A673 (cell line): ENCODE results near the gene CNIH2. TPM values are rescaled to one million over a fixed set of nuclear protein-coding genes. Genes with fewer than 3 reads are reported as not detected.

Experiments used
- BruUV-seq: library from RNA; stranded (reverse); fragments of 400-500 nt; replicated peaks from 2 replicates; lab custom pipeline; 2021; lab: Mats Ljungman, UMichigan
- CTCF ChIA-PET: fragments of 300-600 bp; sonication (Branson Sonifier 250); formaldehyde crosslinking; loops from one replicate; lab custom pipeline; 2022; ENCODE audit warnings: antibody characterized with exemption; lab: Charles Lee
- POLR2A ChIA-PET: fragments of 300-600 bp; sonication (Branson Sonifier 250); formaldehyde crosslinking; loops from one replicate; lab custom pipeline; 2022; ENCODE audit warnings: antibody characterized with exemption; ENCODE audit not compliant: low non-redundant PET; lab: Charles Lee
- DNase-seq: peaks from one replicate; pipeline ENCODE4 v3.0.0-alpha.2; 2015; ENCODE audit warnings: low spot score
- H3K27ac ChIP-seq: fragments of 200-600 bp; sonication (generic); 2 replicates; pipeline ENCODE4 v1.5.1; 2016; ENCODE audit warnings: mixed run types, low read depth, mild to moderate bottlenecking, mixed read lengths, antibody characterized with exemption, low read length; ENCODE audit not compliant: poor library complexity, severe bottlenecking
- H3K27me3 ChIP-seq: fragments of 200-600 bp; sonication (generic); replicated peaks from 2 replicates; pipeline ENCODE4 v1.6.1; 2017; ENCODE audit warnings: mixed run types, low read depth, mild to moderate bottlenecking, mixed read lengths, antibody characterized with exemption, low read length; ENCODE audit not compliant: insufficient read depth, poor library complexity
- H3K36me3 ChIP-seq: fragments of 200-600 bp; sonication (generic); 2 replicates; pipeline ENCODE4 v1.6.1; 2016; ENCODE audit warnings: mixed run types, mild to moderate bottlenecking, mixed read lengths, antibody characterized with exemption, low read length; ENCODE audit not compliant: insufficient read depth, poor library complexity, severe bottlenecking
- H3K4me1 ChIP-seq: fragments of 200-600 bp; sonication (generic); 2 replicates; pipeline ENCODE4 v1.6.1; 2017; ENCODE audit warnings: mixed run types, mild to moderate bottlenecking, mixed read lengths, antibody characterized with exemption, low read length; ENCODE audit not compliant: insufficient read depth, poor library complexity, severe bottlenecking
- H3K4me3 ChIP-seq: fragments of 200-600 bp; sonication (generic); 2 replicates; pipeline ENCODE4 v1.5.1; 2016; ENCODE audit warnings: low read depth, mixed run types, mild to moderate bottlenecking, mixed read lengths, low read length; ENCODE audit not compliant: poor library complexity, severe bottlenecking
- H3K9me3 ChIP-seq: fragments of 200-600 bp; sonication (generic); 2 replicates; pipeline ENCODE4 v1.6.1; 2016; ENCODE audit warnings: mixed run types, low read depth, mild to moderate bottlenecking, mixed read lengths, antibody characterized with exemption, low read length; ENCODE audit not compliant: poor library complexity, severe bottlenecking
- EZH2 ChIP-seq: fragments of 200-600 bp; sonication (generic); IDR thresholded peaks from 2 replicates; pipeline ENCODE4 v1.6.1; 2017; ENCODE audit warnings: borderline replicate concordance, low read depth, mild to moderate bottlenecking, mixed read lengths, antibody characterized with exemption, low read length; ENCODE audit not compliant: poor library complexity, severe bottlenecking
- intact Hi-C: fragments of 100-400 bp; cut with micrococcal nuclease; formaldehyde crosslinking; loops from one replicate; pipeline ENCODE4 v1.10.0; 2022; ENCODE audit not compliant: unreplicated experiment
- total RNA-seq: library from RNA; stranded (reverse); gene quantifications from 2 replicates; pipeline ENCODE4 v1.2.3, GENCODE V29; 2021
- TF ChIP-seq, protein P1 (sequence below): fragments of 300-800, 200-600 bp; sonication (generic); conservative IDR thresholded peaks from 2 replicates; pipeline ENCODE4 v1.5.1; 2017; ENCODE audit warnings: low read depth, mild to moderate bottlenecking, antibody characterized with exemption, low read length, moderate library complexity, mixed read lengths

The CNIH2 gene
- total RNA-seq, 1 experiment from 2014 or later = 13.7 TPM

DNA sequence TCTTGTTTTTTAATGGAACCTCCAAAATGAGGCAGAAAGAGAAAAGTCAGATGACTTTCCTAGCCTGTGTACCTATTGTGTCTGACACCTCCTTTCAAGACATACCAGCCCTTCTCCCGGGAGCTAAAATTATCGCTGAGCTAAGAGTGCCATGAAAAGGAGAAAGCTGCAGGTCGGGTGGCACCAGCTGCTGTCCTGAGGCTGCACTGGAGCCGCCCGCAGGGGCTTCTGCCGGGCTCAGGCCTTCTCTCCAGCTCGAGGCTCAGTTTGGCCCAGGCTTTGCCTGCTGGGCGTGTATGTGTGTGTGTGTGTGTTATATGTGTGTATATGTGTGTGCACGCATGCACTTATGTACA, 37.2 kb upstream of the CNIH2 start:
- H3K9me3 ChIP-seq = no peaks in the 10 kb centered on the region
- no peak overlapping the region for H3K27ac ChIP-seq
- CTCF ChIA-PET = interaction anchor here (1.1 kb wide), 1 partner anchor 18 kb away, joined by 3 read pairs; no protein-coding TSS in a partner anchor
- H3K36me3 ChIP-seq = peaks cover 5% of the 10 kb centered on the region
- no peaks in the 10 kb centered on the region for H3K4me1 ChIP-seq
- H3K27me3 ChIP-seq = no peaks in the 10 kb centered on the region
- H3K4me3 ChIP-seq = no peak overlapping the region
- DNase-seq = no peak
- intact Hi-C loops = no loop called here
- TF ChIP-seq, protein P1, sequence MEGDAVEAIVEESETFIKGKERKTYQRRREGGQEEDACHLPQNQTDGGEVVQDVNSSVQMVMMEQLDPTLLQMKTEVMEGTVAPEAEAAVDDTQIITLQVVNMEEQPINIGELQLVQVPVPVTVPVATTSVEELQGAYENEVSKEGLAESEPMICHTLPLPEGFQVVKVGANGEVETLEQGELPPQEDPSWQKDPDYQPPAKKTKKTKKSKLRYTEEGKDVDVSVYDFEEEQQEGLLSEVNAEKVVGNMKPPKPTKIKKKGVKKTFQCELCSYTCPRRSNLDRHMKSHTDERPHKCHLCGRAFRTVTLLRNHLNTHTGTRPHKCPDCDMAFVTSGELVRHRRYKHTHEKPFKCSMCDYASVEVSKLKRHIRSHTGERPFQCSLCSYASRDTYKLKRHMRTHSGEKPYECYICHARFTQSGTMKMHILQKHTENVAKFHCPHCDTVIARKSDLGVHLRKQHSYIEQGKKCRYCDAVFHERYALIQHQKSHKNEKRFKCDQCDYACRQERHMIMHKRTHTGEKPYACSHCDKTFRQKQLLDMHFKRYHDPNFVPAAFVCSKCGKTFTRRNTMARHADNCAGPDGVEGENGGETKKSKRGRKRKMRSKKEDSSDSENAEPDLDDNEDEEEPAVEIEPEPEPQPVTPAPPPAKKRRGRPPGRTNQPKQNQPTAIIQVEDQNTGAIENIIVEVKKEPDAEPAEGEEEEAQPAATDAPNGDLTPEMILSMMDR = no peak
- TF ChIP-seq EZH2 = no peak
- POLR2A ChIA-PET = no interaction called here
- no TSS peak for BruUV-seq

DNA sequence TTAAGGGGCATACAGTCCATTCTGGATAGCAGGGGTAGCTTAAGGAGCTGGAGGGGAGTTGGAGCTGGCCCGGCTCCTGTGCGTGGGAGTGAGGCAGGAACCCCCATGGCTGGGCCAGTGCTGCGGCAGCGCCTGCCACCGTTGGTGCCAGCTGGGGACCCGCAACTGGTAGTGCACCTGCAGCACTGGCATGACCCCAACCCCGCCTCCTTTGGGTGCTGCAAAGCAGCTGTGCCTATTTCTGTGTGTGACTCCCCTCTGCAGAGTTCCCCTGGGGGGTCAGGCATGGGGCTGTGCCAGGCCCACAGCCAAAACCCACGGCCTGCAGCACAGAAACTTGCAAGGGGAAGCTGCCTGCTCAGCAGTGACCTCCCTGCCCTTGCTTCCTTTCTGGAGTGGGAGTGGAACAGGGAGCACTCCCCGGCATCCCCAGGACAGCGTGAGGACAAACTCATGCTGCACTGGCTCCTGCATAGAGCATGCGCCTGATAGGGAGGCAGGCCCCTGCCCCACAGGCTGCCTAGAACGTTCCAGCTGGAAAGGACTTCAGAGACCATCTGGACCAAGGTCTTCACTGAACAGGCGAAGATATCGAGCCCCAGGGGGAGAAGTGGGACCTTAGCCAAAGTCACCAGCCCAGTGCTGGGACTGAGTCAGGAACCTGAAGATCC, 35.7 kb upstream of the CNIH2 start:
- no peak overlapping the region for H3K4me3 ChIP-seq
- TF ChIP-seq, protein P1 = no peak
- TF ChIP-seq EZH2 = no peak
- ChIA-PET POLR2A (no interaction called here), CTCF (no interaction called here)
- intact Hi-C loops = no loop called here
- no TSS peak for BruUV-seq
- peaks cover 5% of the 10 kb centered on the region for H3K36me3 ChIP-seq
- no peak for DNase-seq
- no peaks in the 10 kb centered on the region for H3K4me1 ChIP-seq
- H3K9me3 ChIP-seq = no peaks in the 10 kb centered on the region
- H3K27me3 ChIP-seq = no peaks in the 10 kb centered on the region
- H3K27ac ChIP-seq = no peak overlapping the region

DNA sequence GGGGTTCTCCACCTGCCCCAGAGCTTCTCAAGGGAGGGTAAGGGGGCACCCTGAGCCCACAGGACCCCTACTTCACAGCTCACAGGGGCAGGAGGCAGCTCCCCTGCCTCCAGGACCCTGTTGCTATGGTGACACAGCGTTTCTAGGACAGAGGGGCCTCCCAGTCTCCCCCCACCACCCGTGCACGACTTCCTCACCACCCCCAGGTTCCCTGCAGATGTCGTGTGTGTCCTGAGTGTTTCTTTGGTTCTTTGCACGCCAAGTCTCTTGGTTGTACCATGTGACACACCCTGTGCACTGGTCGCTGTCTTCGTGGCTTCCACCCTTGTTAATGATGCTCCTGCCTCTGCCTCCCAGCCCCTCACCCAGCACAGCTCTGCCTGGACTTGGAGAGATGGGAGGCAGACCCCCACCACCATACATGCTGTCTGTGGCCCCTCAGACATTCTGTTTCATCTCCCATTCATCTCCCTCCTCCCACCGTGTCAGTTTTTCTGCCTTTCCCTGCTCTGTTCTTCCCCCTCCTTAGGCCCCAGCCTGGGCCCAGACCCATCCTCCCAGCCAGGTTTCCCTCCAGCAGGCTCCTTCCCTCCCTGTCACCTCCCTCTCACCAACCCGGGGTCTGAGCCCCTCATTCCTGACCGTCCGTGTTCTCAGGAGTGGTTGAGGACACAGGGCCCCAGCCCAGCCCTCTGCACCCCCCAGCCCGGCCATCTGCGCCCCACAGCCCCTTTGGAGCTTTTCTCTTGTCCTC, 34.0 kb upstream of the CNIH2 start:
- Histone ChIP-seq H3K9me3 (no peaks in the 10 kb centered on the region), H3K4me1 (no peaks in the 10 kb centered on the region), H3K27me3 (no peaks in the 10 kb centered on the region), H3K27ac (peak overlapping the region; percentile 16), H3K36me3 (no peaks in the 10 kb centered on the region), H3K4me3 (no peak overlapping the region)
- DNase-seq = no peak
- BruUV-seq = TSS peak; percentile 60
- ChIA-PET CTCF (no interaction called here), POLR2A (no interaction called here)
- TF ChIP-seq, protein P1 = no peak
- no peak for TF ChIP-seq EZH2
- intact Hi-C loops = no loop called here
